Brain microvascular endothelial cell (primary cell): ENCODE measurements around the gene MINK1.

ENCODE experiments used
- DNase-seq: peaks from one replicate; pipeline ENCODE4 v3.0.0-alpha.2; 2020
- H3K27ac ChIP-seq: fragments of 250-450 bp; sonication (Bioruptor Pico); 2 replicates; pipeline ENCODE4 v1.5.1; 2020; ENCODE audit warnings: mild to moderate bottlenecking, moderate library complexity
- H3K27me3 ChIP-seq: fragments of 250-450 bp; sonication (Bioruptor Pico); replicated peaks from 2 replicates; pipeline ENCODE4 v1.5.1; 2020; ENCODE audit warnings: mild to moderate bottlenecking
- H3K36me3 ChIP-seq: fragments of 250-450 bp; sonication (Bioruptor Pico); replicated peaks from 2 replicates; pipeline ENCODE4 v1.5.1; 2020; ENCODE audit warnings: mild to moderate bottlenecking
- H3K4me3 ChIP-seq: 2 replicates; pipeline ENCODE4 v1.5.1; 2011; ENCODE audit warnings: low read depth, mild to moderate bottlenecking, control low read depth, low read length, moderate library complexity
- in situ Hi-C: cut with HindIII; loops from 2 replicates; pipeline ENCODE4 v1.10.0; 2017; ENCODE audit warnings: low sequenced_read_pairs, low pct_ligation_motif_present
- TF ChIP-seq, protein P1 (sequence below): IDR thresholded peaks from 2 replicates; pipeline ENCODE4 v1.5.1; 2011; ENCODE audit warnings: low read depth, mild to moderate bottlenecking, moderate library complexity, low read length, control low read depth, inconsistent platforms; ENCODE audit errors: missing control alignments

The MINK1 gene

GRCh38 chr17:4843321-4844000 lies 10.3 kb downstream of the MINK1 start:
- Histone ChIP-seq H3K36me3 (no peaks in the 10 kb centered on the region), H3K27ac (no peak overlapping the region), H3K4me3 (no peak overlapping the region), H3K27me3 (no peaks in the 10 kb centered on the region)
- TF ChIP-seq, protein P1, sequence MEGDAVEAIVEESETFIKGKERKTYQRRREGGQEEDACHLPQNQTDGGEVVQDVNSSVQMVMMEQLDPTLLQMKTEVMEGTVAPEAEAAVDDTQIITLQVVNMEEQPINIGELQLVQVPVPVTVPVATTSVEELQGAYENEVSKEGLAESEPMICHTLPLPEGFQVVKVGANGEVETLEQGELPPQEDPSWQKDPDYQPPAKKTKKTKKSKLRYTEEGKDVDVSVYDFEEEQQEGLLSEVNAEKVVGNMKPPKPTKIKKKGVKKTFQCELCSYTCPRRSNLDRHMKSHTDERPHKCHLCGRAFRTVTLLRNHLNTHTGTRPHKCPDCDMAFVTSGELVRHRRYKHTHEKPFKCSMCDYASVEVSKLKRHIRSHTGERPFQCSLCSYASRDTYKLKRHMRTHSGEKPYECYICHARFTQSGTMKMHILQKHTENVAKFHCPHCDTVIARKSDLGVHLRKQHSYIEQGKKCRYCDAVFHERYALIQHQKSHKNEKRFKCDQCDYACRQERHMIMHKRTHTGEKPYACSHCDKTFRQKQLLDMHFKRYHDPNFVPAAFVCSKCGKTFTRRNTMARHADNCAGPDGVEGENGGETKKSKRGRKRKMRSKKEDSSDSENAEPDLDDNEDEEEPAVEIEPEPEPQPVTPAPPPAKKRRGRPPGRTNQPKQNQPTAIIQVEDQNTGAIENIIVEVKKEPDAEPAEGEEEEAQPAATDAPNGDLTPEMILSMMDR: no peak
- DNase-seq: no peak
- in situ Hi-C loops: no loop called here

DNA sequence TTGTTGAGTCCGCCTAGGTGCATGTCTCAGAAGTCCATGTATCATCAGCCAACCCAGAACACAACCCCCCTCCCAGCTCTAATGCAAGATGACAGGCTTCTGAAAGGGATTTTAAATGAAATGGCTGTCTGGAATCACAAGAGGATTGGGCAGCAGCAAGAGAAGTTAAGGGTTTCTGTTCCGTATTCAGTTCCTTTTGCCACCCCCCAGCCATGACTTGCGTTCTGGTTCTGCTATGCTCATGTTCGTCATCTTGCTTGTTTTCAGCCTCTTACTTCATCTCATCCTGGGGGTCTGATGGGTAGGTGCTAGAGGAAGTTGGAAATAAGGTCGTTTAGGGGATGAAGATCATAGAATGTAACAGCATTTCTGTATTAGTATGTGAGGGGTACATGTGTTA lies 12.0 kb downstream of the MINK1 start:
- no peak for DNase-seq
- H3K4me3 ChIP-seq: no peak overlapping the region
- no peaks in the 10 kb centered on the region for H3K36me3 ChIP-seq
- H3K27me3 ChIP-seq: no peaks in the 10 kb centered on the region
- TF ChIP-seq, protein P1: no peak
- H3K27ac ChIP-seq: no peak overlapping the region
- in situ Hi-C loops: no loop called here

- in situ Hi-C loops: no loop called here
- Histone ChIP-seq H3K36me3 (no peaks in the 10 kb centered on the region), H3K27ac (no peak overlapping the region), H3K4me3 (no peak overlapping the region), H3K27me3 (no peaks in the 10 kb centered on the region)
- TF ChIP-seq, protein P1: no peak
- DNase-seq: no peak
Measured at GRCh38 chr17:4846635-4847390, 13.7 kb downstream of the MINK1 start.

GRCh38 chr17:4849011-4849536 lies 15.9 kb downstream of the MINK1 start:
- in situ Hi-C loops: no loop called here
- TF ChIP-seq, protein P1: no peak
- no peak for DNase-seq
- H3K27ac ChIP-seq: no peak overlapping the region
- no peaks in the 10 kb centered on the region for H3K27me3 ChIP-seq
- no peak overlapping the region for H3K4me3 ChIP-seq
- no peaks in the 10 kb centered on the region for H3K36me3 ChIP-seq

- H3K27ac ChIP-seq: no peak overlapping the region
- H3K36me3 ChIP-seq: no peaks in the 10 kb centered on the region
- no peaks in the 10 kb centered on the region for H3K27me3 ChIP-seq
- DNase-seq: no peak
- in situ Hi-C loops: no loop called here
- H3K4me3 ChIP-seq: no peak overlapping the region
- TF ChIP-seq, protein P1: no peak
Measured at GRCh38 chr17:4850246-4850645, 17.1 kb downstream of the MINK1 start.
